ENCODE measurements around the gene HOXA6. TPM values are rescaled to one million over a fixed set of nuclear protein-coding genes. Genes with fewer than 3 reads are reported as not detected.

HOXA6 gene
- total RNA-seq, 1 experiment from 2014 or later, result 12.4 TPM

DNA sequence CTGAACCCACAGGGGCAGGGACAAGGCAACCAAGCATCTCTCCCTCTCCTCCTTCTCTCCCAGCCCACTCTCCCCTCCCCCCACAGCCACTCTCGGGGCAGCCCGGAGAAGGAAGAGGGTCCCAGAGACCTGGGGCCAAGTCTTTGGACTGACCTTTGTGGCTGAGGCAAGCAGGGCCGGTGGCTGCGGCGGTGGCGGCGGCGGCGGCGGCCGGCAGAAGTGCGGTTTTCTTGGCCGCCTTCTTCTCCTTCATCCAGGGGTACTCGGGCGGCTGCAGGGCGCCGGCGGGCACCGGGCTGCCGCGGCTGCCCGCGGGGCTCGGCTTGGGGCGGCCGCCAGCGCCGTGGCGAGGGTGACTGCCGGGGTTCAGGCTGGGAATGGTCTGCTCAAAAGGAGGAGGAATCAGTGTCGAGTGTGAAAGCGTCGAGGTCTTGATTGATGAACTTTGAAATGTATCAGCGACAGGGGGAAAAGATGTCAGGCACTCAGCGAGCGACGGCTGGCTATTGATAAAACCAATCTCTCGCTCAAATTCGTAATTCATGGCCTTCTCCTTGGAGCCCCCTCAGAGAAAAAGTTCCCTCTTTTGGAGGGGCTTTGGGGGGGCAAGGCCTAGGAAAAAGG is 45.5 kb downstream of the HOXA6 start:
- no peak for DNase-seq
- peaks cover 28% of the 10 kb centered on the region for H3K27me3 Mint-ChIP-seq (ENCODE audit: unreplicated experiment)
- H3K4me3 Mint-ChIP-seq (ENCODE audit: low read depth, unreplicated experiment), result no peak overlapping the region
- H3K36me3 Mint-ChIP-seq (ENCODE audit: insufficient read depth, unreplicated experiment), result peaks cover 17% of the 10 kb centered on the region
- CTCF ChIA-PET, result no interaction called here
- no TSS peak for BruUV-seq (replicated peaks)
- intact Hi-C loops (cut with micrococcal nuclease; ENCODE audit: unreplicated experiment), result no loop called here
- H3K9me3 Mint-ChIP-seq (ENCODE audit: low read depth, unreplicated experiment), result no peaks in the 10 kb centered on the region
- TF ChIP-seq, protein P1, sequence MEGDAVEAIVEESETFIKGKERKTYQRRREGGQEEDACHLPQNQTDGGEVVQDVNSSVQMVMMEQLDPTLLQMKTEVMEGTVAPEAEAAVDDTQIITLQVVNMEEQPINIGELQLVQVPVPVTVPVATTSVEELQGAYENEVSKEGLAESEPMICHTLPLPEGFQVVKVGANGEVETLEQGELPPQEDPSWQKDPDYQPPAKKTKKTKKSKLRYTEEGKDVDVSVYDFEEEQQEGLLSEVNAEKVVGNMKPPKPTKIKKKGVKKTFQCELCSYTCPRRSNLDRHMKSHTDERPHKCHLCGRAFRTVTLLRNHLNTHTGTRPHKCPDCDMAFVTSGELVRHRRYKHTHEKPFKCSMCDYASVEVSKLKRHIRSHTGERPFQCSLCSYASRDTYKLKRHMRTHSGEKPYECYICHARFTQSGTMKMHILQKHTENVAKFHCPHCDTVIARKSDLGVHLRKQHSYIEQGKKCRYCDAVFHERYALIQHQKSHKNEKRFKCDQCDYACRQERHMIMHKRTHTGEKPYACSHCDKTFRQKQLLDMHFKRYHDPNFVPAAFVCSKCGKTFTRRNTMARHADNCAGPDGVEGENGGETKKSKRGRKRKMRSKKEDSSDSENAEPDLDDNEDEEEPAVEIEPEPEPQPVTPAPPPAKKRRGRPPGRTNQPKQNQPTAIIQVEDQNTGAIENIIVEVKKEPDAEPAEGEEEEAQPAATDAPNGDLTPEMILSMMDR (IDR thresholded peaks at IDR 0.05; ENCODE audit: unreplicated experiment), result no peak
- no peak overlapping the region for H3K27ac Mint-ChIP-seq (ENCODE audit: unreplicated experiment)
- H3K4me1 Mint-ChIP-seq (ENCODE audit: low read depth, unreplicated experiment), result peaks cover 53% of the 10 kb centered on the region

DNA sequence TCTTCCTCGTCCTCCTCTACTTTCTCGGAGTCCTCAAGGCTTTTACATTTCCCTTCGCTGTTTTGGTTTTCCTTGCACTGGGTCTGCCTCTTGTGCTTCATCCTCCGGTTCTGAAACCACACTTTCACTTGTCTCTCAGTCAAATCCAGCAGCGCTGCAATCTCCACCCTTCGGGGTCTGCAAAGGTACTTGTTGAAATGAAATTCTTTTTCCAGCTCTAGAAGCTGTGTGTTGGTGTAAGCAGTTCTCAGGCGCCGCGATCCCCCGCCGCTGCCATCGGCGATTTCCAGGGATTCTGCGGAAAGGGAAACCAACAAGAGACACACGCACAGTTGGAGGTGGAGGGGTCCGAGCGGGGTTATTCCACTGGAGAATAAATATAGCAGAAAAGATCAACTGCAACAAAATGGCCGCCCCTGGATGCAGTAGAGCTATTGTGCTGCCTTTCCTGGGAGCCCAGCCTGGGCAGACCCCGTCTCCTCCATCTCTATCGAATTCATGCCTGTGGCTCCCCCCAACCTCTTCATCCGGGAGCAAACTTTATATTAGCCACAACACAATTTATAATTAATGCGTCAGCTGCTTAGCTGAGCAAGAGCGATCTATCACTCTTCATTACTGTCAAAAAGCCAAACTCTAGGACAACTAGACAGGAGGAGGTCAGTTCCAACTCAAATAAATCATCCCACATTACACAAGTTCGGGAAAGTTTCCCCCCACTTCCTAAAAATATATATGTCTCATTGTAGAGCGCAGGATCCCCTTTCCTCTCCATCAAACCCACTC is 46.2 kb downstream of the HOXA6 start:
- Mint-ChIP-seq H3K4me3 (ENCODE audit: low read depth, unreplicated experiment) (no peak overlapping the region), H3K9me3 (ENCODE audit: low read depth, unreplicated experiment) (no peaks in the 10 kb centered on the region), H3K27me3 (ENCODE audit: unreplicated experiment) (peaks cover 28% of the 10 kb centered on the region), H3K27ac (ENCODE audit: unreplicated experiment) (no peak overlapping the region), H3K36me3 (ENCODE audit: insufficient read depth, unreplicated experiment) (peaks cover 17% of the 10 kb centered on the region), H3K4me1 (ENCODE audit: low read depth, unreplicated experiment) (peaks cover 56% of the 10 kb centered on the region)
- no peak for DNase-seq
- TF ChIP-seq, protein P1 (IDR thresholded peaks at IDR 0.05; ENCODE audit: unreplicated experiment), result no peak
- CTCF ChIA-PET, result no interaction called here
- intact Hi-C loops (cut with micrococcal nuclease; ENCODE audit: unreplicated experiment), result no loop called here
- no TSS peak for BruUV-seq (replicated peaks)

DNA sequence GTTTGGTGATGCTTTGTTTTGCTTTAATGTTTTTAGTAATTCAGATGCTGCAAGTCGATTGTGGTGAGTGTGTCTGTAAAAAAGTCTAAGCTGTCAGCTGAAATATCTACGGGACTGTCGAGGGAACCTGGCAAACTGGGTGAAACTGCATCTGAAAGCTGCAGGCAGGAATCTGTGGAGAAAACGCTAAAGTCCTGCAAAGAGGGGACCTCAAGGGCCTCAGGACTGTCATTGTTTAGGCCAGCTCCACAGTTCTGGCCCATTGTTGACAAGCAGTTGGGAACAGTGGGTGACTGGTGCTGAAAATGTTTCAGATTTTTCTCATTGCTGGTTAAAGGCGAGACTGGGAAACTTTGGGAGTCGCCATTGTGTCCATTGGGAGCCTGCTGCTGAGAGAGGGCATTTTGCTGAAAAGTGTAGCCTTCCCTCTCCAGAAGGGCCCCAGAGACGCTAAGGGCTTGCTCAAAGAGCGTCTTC is 46.8 kb downstream of the HOXA6 start:
- intact Hi-C loops (cut with micrococcal nuclease; ENCODE audit: unreplicated experiment), result no loop called here
- no peak for DNase-seq
- Mint-ChIP-seq H3K4me3 (ENCODE audit: low read depth, unreplicated experiment) (no peak overlapping the region), H3K27ac (ENCODE audit: unreplicated experiment) (no peak overlapping the region), H3K27me3 (ENCODE audit: unreplicated experiment) (peaks cover 28% of the 10 kb centered on the region), H3K9me3 (ENCODE audit: low read depth, unreplicated experiment) (no peaks in the 10 kb centered on the region), H3K4me1 (ENCODE audit: low read depth, unreplicated experiment) (peaks cover 56% of the 10 kb centered on the region), H3K36me3 (ENCODE audit: insufficient read depth, unreplicated experiment) (peaks cover 17% of the 10 kb centered on the region)
- BruUV-seq (replicated peaks), result no TSS peak
- CTCF ChIA-PET, result interaction anchor here (0.6 kb wide), 1 partner anchor 237 kb away, joined by 3 read pairs; no protein-coding TSS in a partner anchor
- TF ChIP-seq, protein P1 (IDR thresholded peaks at IDR 0.05; ENCODE audit: unreplicated experiment), result no peak

DNA sequence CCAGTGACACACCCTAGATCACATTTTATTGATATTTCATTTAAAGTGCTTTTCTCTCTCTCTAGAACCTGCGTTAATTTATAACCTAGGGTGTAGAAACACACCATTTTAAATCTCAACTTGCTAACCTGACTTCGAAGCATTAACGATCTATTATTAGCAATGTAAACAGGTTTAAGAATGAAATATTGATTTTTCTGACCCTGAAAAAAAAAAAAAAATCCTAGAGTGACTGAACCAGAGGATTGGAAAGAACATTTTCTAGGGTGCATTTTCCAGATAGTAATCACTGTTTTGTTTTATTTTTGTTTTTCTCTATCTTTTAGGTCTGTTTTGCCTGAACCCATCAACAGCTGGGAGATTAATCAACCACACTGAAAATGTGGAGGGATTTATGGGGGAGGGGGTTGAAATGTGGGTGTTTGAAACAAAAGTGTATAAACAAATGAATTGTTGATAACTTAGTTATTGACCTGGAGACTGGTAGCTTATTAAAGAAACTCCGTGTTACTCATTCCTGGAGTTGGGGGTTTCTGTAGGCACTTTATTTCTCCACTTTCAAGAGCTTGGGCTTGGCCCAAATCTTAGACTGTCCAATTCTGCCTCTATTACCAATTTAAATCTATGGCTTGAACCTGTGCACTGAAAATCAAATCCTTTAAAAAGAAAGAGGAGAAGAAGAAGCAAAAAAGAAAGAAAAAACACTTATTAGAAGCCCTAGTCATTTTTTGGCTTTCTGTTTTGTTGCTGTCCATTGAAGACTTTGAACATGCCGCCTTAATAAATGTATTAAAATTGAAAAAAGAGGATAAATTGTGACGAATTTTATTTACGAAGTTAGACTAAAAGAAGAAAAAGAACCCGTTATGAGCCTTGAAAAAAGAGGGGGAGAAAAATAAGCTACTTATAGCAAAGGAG is 47.9 kb downstream of the HOXA6 start:
- Mint-ChIP-seq H3K36me3 (ENCODE audit: insufficient read depth, unreplicated experiment) (peaks cover 17% of the 10 kb centered on the region), H3K9me3 (ENCODE audit: low read depth, unreplicated experiment) (no peaks in the 10 kb centered on the region), H3K4me3 (ENCODE audit: low read depth, unreplicated experiment) (peak overlapping the region; percentile 70), H3K27ac (ENCODE audit: unreplicated experiment) (peak overlapping the region; percentile 66), H3K4me1 (ENCODE audit: low read depth, unreplicated experiment) (peaks cover 56% of the 10 kb centered on the region), H3K27me3 (ENCODE audit: unreplicated experiment) (peaks cover 26% of the 10 kb centered on the region)
- TF ChIP-seq, protein P1 (IDR thresholded peaks at IDR 0.05; ENCODE audit: unreplicated experiment), result no peak
- intact Hi-C loops (cut with micrococcal nuclease; ENCODE audit: unreplicated experiment), result loop anchor here (2.0 kb wide), 1 partner anchor 15 kb away; no protein-coding TSS in a partner anchor
- BruUV-seq (replicated peaks), result no TSS peak
- DNase-seq, result no peak
- CTCF ChIA-PET, result interaction anchor here (0.6 to 3.2 kb wide), 10 partner anchors 11 to 246 kb away, joined by 3 to 19 read pairs (median 6); no protein-coding TSS in a partner anchor
